ENCODE data around the gene GLRX5.

Gene GLRX5

DNA sequence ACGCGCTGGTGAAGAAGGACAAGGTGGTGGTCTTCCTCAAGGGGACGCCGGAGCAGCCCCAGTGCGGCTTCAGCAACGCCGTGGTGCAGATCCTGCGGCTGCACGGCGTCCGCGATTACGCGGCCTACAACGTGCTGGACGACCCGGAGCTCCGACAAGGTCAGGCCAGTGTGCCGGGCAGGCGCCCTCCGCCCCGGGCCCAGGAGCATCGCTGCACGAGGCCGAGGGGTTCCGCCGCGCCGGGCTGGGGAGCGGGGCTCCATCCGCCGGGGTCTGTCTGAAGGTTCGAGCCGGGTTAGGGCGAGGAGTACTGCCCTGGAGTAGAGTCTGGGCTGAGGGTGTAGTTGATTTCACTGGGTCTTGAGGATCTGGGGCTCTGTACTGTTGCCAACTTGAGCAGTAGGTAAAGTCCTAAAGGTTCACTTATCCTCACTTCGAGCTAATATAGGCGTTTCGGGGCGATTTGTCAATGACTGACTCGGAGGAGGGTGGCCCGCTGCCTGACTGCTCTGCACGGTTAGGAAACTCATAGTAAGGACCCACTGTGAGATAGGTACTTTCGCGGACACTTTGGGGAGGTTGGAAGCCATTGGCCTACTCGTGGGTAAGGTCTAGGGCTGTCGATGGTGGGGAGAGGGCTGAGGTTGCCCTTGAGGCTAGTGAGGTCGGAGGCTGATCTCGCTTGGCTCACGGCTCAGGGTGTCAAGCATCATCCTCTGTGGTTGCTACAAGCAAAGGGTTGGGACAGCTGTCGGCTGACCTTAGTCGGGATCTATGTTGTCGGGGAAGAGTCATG, 574 bp downstream of the GLRX5 start:
- DNase-seq (ENCODE audit: low read depth in 2 of 2): no peak

DNA sequence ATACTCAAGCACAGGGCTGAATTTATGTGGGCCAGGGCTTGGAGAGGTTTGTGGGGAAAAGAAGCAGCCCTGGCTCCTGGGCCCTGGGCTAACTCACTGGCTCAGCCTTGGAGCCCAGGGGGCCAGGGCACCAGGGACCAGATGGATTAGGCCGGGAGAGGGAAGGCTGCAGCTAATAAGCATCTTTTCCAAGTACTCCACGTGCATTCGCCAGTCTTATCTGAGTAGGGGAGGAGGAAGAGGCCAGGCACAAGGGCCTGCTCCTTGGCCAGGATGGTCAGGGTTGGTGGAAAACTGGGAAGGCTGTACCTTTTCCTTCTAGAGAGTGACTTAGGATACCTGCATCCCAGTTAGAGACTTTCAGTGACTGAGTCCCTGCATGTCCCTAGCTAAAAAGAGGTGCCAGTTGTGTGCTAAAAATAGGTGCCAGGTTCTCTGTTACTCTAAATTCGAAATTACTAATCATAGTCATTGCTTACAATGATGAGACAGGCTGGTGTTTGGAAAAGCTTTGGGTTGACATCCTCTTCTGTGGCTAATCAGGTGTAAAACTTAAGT, 1.3 kb downstream of the GLRX5 start:
- DNase-seq (ENCODE audit: low read depth in 2 of 2): no peak

GRCh38 chr14:95536671-95537070, 1.8 kb downstream of the GLRX5 start:
- no peak for DNase-seq (ENCODE audit: low read depth in 2 of 2)

DNA sequence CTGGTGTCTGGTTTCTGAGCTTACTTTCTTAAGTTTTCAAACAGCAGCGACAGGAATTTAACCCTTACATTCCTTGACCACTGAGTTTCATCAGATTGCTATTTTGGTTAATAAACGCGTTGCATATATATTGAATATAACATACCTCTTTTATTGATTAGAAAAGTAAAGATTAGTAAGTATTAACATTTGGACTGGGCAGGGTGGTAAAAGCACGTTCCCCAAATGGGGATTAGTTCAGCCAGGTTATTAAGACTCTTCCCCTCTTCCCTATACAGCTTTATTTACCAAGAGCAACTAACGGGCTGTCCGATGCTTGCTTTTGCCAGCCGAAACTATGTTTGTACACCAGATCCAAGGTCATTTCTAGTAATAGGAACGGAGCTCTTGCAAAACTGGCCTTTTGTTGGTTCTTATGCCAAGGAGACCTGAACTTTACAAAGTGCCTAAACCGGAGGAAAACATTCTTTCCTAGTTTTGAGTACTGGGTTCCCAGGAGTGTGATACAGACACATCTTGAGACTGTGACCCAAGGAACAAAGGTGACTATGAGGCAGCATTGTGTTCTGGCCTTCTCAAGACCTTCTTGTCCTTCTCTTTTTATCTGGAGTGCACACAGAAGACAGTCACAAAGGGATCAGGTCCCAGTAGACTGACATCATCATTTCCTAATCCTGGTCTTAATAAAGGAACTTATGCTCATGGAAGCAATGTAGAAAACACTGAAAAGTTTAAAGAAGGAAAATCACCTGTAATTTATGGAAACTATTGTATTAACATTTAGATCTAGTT, 2.6 kb downstream of the GLRX5 start:
- DNase-seq (ENCODE audit: low read depth in 2 of 2): no peak

DNA sequence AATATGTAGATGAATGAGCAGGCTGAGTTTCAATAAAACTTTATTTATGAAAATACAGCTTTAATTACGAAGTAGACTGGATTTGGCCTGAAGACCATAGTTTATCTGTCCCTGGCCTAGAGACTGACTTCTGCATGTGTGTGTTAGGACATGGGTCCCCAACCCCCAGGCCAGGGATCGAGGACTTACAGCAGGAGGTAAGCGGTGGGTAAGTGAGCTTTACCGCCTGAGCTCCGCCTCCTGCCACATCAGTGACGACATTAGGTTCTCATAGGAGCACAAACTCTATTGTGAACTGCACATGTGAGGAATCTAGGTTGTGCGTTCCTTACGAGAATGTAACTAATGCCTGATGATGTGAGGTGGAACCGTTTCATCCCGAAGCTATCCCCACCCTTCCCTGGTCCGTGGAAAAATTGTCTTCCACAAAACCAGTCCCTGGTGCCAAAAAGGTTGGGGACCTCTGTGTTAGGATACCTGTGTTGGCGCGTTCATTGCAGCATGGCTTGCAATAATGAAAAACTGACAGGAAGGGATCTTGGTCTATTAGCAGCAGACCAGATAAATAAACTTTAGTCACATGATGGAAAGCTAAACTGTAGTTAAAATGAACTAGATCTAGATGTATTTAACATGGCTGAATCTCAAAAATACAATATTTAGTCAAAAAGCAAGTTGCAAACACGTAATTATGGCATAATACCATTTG, 4.1 kb downstream of the GLRX5 start:
- DNase-seq (ENCODE audit: low read depth in 2 of 2): no peak

GRCh38 chr14:95540236-95540855, 5.5 kb downstream of the GLRX5 start:
- DNase-seq (ENCODE audit: low read depth in 2 of 2): no peak

- no peak for DNase-seq (ENCODE audit: low read depth in 2 of 2)
Observed at GRCh38 chr14:95541346-95541745, 6.5 kb downstream of the GLRX5 start.

DNA sequence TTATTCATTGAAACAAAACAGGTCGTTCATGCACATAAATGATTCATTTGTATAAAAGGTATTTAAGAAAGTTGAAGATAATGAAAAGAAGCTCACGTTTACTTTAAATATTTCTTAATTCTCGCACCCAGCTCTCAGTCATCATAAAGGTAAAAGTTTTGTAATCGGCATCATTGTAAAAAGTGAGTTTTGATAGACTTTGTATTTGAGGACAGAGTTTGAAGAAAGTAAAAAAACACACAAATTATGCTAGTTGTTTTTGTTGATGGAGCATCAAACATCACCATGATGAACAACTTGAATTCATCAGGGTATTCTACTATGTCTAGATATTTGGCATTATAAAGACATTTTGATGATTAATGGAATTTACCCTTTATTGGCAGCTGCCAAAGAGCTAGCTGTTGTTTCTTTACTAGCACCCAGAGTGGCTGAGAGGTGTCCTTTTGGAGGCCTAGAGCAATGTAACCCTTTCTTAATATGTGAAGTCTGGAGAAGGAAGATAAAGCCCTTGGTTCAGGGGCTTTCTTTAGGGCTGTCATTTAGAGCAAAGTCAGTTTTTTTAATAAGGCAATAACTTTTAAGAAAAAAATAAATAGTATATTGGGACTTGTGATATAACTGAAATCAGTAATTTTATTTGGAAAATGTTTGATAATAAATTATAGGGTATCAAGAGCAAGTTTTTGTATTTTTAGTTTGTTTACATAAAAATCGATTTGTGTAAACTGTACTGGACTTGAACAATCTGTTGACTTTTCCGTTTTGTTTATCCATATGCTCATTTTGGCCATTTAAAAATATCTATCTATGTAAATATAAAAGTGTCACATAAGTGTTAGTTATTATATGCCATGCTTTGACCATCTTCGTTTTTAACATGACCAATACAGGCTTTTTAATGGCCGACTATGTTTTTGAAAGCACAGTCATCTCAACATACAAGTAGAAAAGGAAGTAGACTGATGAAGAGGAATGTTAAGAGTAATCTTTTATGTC, 7.4 kb downstream of the GLRX5 start:
- no peak for DNase-seq (ENCODE audit: low read depth in 2 of 2)

DNA sequence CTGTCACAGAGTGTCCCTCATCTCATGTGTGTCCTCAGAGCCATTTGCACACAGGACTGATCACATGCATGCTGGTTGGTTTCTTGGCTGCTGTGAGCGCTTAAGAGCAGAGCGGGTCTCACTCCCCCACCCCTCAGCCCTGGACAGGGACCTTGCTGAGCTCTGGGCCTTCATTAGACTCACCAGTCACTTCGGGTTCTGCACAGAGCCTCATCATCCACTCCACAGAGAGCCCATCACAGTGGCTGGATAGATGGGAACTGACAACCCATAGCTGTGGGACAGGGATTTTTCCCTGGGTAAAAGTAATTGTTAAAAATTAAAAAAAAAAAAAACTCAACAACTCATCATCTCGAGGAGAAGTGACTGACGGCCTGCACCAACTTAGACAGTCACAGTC, 8.2 kb downstream of the GLRX5 start:
- no peak for DNase-seq (ENCODE audit: low read depth in 2 of 2)

GRCh38 chr14:95544588-95544987, 9.7 kb downstream of the GLRX5 start:
- no peak for DNase-seq (ENCODE audit: low read depth in 2 of 2)

- no peak for DNase-seq (ENCODE audit: low read depth in 2 of 2)
Observed at GRCh38 chr14:95545515-95546168, 10.8 kb downstream of the GLRX5 start.

DNA sequence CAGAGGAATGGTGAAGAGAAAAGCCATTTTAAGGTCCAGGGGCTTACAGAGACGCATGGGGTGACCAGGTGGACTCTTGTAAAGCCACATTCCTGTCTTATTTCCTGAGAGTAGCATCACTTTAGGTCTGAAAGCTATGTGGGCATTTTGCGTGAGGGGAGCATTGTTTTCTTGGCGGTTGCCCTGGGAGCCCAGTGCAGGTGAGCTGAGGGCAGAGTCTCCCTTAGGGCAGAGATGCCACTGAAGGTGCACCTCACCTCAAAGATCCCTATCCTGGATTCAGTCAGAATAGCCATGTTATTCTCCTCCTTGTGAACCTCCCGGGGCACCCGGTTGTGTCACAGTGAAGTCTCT, 12.4 kb downstream of the GLRX5 start:
- no peak for DNase-seq (ENCODE audit: low read depth in 2 of 2)

- DNase-seq (ENCODE audit: low read depth in 2 of 2): no peak
Observed at GRCh38 chr14:95547626-95548327, 12.9 kb downstream of the GLRX5 start.

DNA sequence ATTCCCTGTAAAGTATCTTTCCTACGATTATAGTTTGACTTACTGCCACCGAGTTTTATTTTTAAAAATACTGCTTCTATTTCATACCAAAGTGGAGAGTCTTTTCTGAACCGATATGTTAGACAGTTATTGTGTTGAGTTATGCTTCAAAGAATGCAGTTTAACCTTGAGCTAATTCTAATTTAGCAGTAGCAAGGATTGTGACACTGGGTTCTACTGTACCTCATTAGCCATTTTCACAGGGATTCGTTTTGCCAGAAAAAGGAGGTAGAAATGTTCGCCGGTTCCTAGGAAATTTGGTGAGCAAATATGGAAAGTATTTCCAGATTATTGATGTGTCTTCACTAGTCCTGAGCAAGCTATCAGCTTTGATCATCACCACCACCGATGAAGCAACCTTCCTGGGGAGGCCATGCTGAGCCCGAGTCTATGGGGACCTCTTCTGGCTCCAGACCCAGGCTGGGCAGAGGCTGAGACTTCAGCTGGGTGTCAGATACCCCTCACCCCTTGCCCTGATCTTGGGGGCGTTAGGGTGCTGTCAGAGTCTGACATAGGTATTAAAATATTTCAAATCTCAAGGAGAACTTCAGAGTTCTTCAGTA, 13.6 kb downstream of the GLRX5 start:
- no peak for DNase-seq (ENCODE audit: low read depth in 2 of 2)

DNA sequence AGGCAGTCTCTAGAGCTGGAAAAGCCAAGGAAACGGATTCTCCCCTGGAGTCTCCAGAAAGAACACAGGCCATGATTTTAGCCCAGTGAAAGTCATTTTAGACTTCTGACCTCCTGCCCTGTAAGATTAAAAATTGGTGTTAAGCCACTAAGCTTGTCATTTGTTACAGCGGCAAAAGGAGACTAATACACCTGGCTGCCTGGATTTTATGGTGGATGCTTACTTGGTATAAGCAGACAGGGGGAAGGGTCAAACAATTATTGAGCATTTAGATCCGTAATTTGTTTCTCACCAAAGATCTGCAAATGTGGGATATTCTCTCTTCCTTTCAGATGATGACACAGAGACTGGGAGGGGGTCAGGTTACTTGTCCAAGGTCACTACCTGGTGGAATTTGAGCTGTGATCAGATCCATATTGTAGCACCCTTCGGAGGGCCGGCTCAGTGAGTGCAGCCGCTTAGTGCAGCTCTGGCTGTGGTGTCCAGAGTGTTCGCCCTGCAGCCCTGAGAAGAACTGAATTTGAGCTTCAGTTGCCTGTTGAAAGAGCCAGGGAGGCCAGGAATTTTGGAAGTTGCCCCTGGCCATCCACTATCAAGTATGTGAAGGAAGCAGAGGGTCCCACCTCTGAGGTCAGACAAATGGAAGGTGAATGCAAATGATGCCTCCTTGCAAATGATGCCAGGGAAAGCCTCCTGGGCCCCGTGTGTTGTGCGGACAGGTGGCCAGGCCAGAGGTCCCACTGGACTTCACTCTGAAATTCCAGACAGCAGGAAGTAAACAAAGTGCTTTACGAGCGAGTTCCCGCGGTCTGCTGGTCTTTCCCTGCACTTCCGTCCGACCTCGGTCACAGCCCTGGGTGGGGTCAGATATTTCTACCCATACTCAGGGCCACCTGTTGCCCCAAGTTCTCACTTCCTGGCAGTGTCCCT, 15.1 kb downstream of the GLRX5 start:
- DNase-seq (ENCODE audit: low read depth in 2 of 2): no peak

DNA sequence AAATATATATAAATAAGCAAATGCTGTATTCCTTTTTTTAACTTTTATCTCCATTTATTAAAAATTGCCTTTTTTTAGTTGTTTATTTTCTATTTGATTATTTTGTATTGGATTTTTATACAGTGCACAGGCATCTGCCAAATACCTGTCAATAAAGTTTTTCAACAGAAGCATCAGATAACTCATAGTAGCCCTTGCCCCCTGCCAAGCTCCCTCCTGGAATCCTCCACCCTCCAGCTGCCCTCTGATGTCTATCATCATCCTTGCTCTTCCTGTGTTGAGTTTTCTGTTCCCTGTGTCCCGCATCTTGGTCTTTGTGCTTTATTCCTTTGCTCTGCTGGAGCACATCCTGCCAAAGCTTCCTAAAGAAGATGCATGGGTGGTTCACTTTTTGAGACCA, 16.6 kb downstream of the GLRX5 start:
- no peak for DNase-seq (ENCODE audit: low read depth in 2 of 2)

DNA sequence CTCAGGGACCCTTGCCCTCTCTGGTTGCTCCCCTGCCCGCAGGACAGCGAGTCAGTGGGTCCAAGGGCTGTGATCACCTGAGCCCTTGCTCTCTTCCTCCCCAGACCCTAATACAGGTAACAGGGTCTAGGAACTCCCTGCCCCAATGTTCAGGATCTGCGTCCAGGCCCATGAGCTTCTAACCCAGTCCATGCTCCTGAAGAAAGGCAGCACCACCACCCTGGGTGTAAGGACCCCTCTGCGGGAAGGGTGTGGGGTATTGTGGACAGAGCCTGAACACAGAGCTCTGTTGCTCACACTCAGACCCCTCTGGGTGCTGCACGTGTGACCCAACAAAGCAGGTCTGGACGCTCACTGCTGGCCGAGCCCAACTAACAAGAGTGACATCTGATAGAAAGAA, 18.3 kb downstream of the GLRX5 start:
- DNase-seq (ENCODE audit: low read depth in 2 of 2): no peak

GRCh38 chr14:95555053-95555452, 20.2 kb downstream of the GLRX5 start:
- DNase-seq (ENCODE audit: low read depth in 2 of 2): no peak

All from stimulated activated CD8-positive, alpha-beta memory T cell treated with anti-CD3 and anti-CD28 coated beads, Interleukin-7, amount 100 ng/mL, for 4 hours (primary cell).